Progenitor cell of endocrine pancreas (in vitro differentiated cells): Measurements from ENCODE around the gene OPHN1. TPM values are rescaled to one million over a fixed set of nuclear protein-coding genes. Genes with fewer than 3 reads are reported as not detected.
A peak's percentile ranks its signal among the peaks of the same experiment; 100 is the strongest.

Experiments used
- DNase-seq: peaks from one replicate; pipeline ENCODE4 v3.0.0; 2021; ENCODE audit warnings: low spot score; ENCODE audit not compliant: unreplicated experiment
- H3K27ac Mint-ChIP-seq: 2 replicates; pipeline ENCODE4 v1.8.0; 2021; ENCODE audit warnings: mild to moderate bottlenecking, moderate library complexity, mixed read lengths
- H3K27me3 Mint-ChIP-seq: 2 replicates; pipeline ENCODE4 v1.8.0; 2021; ENCODE audit warnings: mixed read lengths
- H3K36me3 Mint-ChIP-seq: 2 replicates; pipeline ENCODE4 v1.8.0; 2022; ENCODE audit warnings: mixed read lengths; ENCODE audit not compliant: insufficient read depth
- H3K4me1 Mint-ChIP-seq: 2 replicates; pipeline ENCODE4 v1.8.0; 2021; ENCODE audit warnings: low read depth, mixed read lengths
- H3K4me3 Mint-ChIP-seq: 2 replicates; pipeline ENCODE4 v1.8.0; 2021; ENCODE audit warnings: low read depth, mild to moderate bottlenecking, moderate library complexity, mixed read lengths
- H3K9me3 Mint-ChIP-seq: 2 replicates; pipeline ENCODE4 v1.8.0; 2021; ENCODE audit warnings: low read depth, mixed read lengths
- total RNA-seq: library from RNA; stranded (reverse); gene quantifications from 2 replicates; pipeline ENCODE4 v1.2.1, GENCODE V29; 2021
- TF ChIP-seq, protein P1 (sequence below): fragments of 200-600 bp; sonication (generic); IDR thresholded peaks from one replicate; pipeline ENCODE4 v1.5.0; 2021; ENCODE audit warnings: antibody characterized with exemption, mild to moderate bottlenecking; ENCODE audit not compliant: unreplicated experiment

OPHN1 gene
- total RNA-seq, 1 donor from 2014 or later, result 7.2 TPM

DNA sequence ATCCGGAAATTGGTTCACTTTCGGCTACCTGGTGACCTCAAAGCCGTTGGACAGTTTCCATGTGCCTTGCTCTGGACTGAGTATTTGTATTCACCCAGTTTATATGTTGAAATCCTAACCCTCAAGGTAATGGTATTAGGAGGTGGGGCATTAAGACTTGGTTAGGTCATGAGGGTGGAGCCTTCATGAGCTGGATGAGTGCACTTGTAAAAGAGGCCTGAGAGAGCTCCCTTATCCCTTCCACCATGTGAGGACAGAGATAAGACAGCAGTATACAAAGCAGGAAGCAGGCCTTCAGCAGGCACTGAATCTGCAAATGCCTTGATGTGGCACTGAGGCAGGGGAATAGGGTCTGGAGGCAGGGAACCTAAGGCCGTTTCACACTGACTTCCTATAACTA lies 5.3 kb upstream of the OPHN1 start:
- H3K27me3 Mint-ChIP-seq, result no peaks in the 10 kb centered on the region
- no peak for DNase-seq
- TF ChIP-seq, protein P1, sequence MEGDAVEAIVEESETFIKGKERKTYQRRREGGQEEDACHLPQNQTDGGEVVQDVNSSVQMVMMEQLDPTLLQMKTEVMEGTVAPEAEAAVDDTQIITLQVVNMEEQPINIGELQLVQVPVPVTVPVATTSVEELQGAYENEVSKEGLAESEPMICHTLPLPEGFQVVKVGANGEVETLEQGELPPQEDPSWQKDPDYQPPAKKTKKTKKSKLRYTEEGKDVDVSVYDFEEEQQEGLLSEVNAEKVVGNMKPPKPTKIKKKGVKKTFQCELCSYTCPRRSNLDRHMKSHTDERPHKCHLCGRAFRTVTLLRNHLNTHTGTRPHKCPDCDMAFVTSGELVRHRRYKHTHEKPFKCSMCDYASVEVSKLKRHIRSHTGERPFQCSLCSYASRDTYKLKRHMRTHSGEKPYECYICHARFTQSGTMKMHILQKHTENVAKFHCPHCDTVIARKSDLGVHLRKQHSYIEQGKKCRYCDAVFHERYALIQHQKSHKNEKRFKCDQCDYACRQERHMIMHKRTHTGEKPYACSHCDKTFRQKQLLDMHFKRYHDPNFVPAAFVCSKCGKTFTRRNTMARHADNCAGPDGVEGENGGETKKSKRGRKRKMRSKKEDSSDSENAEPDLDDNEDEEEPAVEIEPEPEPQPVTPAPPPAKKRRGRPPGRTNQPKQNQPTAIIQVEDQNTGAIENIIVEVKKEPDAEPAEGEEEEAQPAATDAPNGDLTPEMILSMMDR, result no peak
- peaks cover 5% of the 10 kb centered on the region for H3K4me1 Mint-ChIP-seq
- no peak overlapping the region for H3K27ac Mint-ChIP-seq
- H3K9me3 Mint-ChIP-seq, result peaks cover 10% of the 10 kb centered on the region
- H3K36me3 Mint-ChIP-seq, result no peaks in the 10 kb centered on the region
- no peak overlapping the region for H3K4me3 Mint-ChIP-seq

DNA sequence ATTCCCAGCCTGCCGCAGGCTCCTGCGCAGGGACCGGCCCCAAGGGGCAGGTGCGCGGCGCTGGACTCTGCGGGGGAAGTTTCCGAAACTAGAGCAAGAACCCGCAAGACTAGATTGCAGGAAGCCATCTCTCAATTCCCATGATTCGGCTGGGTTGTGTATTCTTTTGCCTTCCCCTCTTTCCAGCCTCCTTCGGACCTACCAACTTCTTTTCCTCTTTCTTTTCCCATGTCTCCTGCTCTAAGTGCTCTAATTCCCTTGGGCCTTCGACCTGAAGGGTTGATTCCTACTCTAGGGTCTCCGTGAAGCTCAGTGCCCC lies 645 bp upstream of the OPHN1 start:
- TF ChIP-seq, protein P1, result no peak
- Mint-ChIP-seq H3K27me3 (no peaks in the 10 kb centered on the region), H3K4me1 (peaks cover 7% of the 10 kb centered on the region), H3K9me3 (peaks cover 9% of the 10 kb centered on the region), H3K4me3 (peak overlapping the region; percentile 89), H3K36me3 (no peaks in the 10 kb centered on the region), H3K27ac (peak overlapping the region; percentile 97)
- DNase-seq, result no peak

DNA sequence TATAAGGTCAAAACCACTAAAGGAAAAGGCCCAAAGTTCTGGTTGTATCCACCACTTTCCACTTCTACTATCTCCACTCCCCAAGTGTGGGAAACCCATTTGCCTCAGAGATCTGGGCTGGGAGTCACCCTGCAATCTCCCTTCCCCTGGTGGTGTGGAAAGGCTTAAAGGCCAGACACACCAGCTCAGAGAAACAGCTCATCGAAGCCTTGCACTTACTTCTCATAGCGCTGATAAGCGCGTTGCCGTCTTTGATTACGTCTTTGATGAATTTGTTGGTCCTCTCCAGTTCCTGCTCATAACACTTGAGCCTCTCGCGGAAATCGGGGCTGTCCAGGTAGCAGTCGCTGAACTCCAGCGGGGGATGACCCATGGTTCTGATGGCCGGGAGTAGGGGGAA lies 647 bp downstream of the OPHN1 start:
- Mint-ChIP-seq H3K27me3 (no peaks in the 10 kb centered on the region), H3K4me1 (peaks cover 7% of the 10 kb centered on the region), H3K4me3 (peak overlapping the region; percentile 89), H3K36me3 (peaks cover 2% of the 10 kb centered on the region), H3K9me3 (peaks cover 16% of the 10 kb centered on the region), H3K27ac (peak overlapping the region; percentile 97)
- DNase-seq, result no peak
- TF ChIP-seq, protein P1, result no peak

DNA sequence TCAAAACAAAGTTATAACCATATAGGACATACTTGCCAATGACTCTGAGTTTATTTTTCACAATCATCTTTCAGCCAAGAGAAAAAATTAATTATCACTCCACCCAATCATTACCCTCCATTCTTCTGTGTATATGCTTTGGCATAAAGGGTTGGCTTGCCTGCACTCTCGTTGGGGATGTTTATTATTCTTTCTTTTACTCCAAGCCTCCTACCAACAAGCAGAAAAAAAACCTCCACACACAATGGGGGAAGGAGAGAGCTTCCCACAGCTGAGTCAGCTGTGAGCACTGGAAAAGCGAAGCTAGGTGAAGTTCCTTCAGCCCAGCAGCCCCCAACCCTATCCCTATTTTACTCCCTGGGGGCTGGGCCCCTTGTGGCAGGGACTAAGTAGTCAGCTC lies 1.5 kb downstream of the OPHN1 start:
- Mint-ChIP-seq H3K4me3 (no peak overlapping the region), H3K4me1 (peaks cover 7% of the 10 kb centered on the region), H3K27ac (no peak overlapping the region), H3K36me3 (peaks cover 2% of the 10 kb centered on the region), H3K27me3 (no peaks in the 10 kb centered on the region), H3K9me3 (peaks cover 16% of the 10 kb centered on the region)
- TF ChIP-seq, protein P1, result no peak
- no peak for DNase-seq

DNA sequence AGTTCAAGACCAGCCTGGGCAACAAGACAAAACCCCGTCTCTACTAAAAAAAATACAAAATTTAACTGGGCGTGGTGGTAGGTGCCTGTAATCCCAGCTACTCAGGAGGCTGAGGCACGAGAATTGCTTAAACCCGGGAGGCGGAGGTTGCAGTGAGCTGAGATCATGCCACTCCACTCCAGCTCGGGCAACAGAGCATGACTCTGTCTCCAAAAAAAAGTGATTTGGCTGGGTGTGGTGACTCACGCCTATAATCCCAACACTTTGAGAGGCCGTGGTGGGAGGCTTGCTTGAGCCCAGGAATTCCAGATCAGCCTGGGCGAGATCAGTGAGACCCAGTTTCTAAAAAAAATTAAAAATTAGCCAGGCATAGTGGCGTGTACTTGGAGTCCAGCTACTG lies 4.1 kb downstream of the OPHN1 start:
- peaks cover 11% of the 10 kb centered on the region for H3K9me3 Mint-ChIP-seq
- no peak for DNase-seq
- no peak overlapping the region for H3K27ac Mint-ChIP-seq

More for the DNA sequence above, 4.1 kb downstream of the OPHN1 start:
- no peaks in the 10 kb centered on the region for H3K27me3 Mint-ChIP-seq
- TF ChIP-seq, protein P1, result no peak
- H3K4me1 Mint-ChIP-seq, result peaks cover 3% of the 10 kb centered on the region
- peaks cover 2% of the 10 kb centered on the region for H3K36me3 Mint-ChIP-seq
- H3K4me3 Mint-ChIP-seq, result no peak overlapping the region
